Measurements from ENCODE around the gene ORAI2. TPM values are rescaled to one million over a fixed set of nuclear protein-coding genes. Genes with fewer than 3 reads are reported as not detected.

The ORAI2 gene
- total and polyA plus RNA-seq, 2 donors: 11.6 to 13.6 TPM

DNA sequence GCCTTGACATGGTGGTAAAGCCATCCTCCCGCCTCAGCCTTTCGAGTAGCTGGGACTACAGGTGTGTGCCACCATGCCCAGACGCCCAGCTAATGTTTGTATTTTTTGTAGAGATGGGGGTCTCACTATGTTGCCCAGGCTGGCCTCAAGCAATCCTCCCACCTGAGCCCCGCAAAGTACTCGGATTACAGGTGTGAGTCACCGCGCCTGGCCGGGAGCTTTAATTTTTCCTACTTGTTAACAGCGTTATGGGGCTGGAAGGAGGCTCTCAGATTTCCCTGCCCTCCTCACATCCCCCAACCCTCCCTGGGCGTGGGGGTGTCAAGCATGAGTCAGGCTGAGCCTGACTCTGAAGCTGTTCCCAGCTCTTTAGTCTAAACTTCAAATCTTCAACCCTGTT is 23.0 kb downstream of the ORAI2 start:
- Histone ChIP-seq H3K4me1 (ENCODE audit: control insufficient read depth in 2 of 2, insufficient read depth in 2 of 2, low read length in 2 of 2) (peaks cover 0 to 3% of the 10 kb centered on the region in 2 donors), H3K36me3 (ENCODE audit: control insufficient read depth in 2 of 2, insufficient read depth in 2 of 2, low read length in 1 of 2) (peaks cover 38 to 44% of the 10 kb centered on the region in 2 donors), H3K27me3 (ENCODE audit: control insufficient read depth in 2 of 2, insufficient read depth in 1 of 2, low read length in 1 of 2) (no peaks in the 10 kb centered on the region), H3K9me3 (ENCODE audit: control insufficient read depth in 2 of 2, insufficient read depth in 1 of 2, low read length in 1 of 2) (no peaks in the 10 kb centered on the region), H3K4me3 (ENCODE audit: low read length in 2 of 2) (no peak overlapping the region), H3K27ac (ENCODE audit: low read depth in 1 of 2, low read length in 1 of 2) (no peak overlapping the region)
- WGBS: 94% methylated on average over 10 of the region's 10 CpGs
- DNase-seq (ENCODE audit: low read depth in 6 of 9, low spot score in 9 of 9): no peak

DNA sequence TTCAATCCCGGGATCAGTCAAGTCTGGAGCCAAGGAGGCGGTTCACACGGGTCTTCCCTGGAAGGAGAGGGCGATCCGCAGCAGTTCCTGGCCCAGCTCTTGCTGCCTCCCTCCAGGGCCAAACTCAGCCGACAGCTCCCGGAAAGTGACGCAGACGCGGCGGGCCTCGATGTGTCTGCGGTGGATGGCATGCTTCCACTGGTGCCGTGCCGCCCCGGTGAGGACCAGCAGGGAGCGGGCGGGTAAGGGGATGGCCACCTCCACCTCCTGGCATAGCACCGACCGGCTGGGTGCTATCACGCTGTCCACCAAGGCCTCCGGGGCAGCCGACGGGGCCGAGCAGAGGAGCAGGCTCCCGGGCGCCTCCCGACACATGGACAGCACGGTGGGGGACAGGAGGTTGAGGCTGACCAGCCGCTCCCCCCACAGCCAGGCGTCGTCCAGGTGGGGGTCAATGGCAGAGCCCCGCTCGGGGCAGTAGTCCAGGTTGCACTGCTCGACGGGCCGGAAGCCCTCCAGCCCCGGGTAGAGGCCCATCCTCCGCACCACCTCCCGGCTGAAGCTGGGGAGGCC is 24.1 kb downstream of the ORAI2 start:
- H3K4me3 ChIP-seq (ENCODE audit: low read length in 2 of 2): no peak overlapping the region
- H3K9me3 ChIP-seq (ENCODE audit: control insufficient read depth in 2 of 2, insufficient read depth in 1 of 2, low read length in 1 of 2): no peaks in the 10 kb centered on the region
- no peaks in the 10 kb centered on the region for H3K27me3 ChIP-seq (ENCODE audit: control insufficient read depth in 2 of 2, insufficient read depth in 1 of 2, low read length in 1 of 2)
- no peak for DNase-seq (ENCODE audit: low read depth in 6 of 9, low spot score in 9 of 9)
- peaks cover 38 to 44% of the 10 kb centered on the region in 2 donors for H3K36me3 ChIP-seq (ENCODE audit: control insufficient read depth in 2 of 2, insufficient read depth in 2 of 2, low read length in 1 of 2)
- no peak overlapping the region for H3K27ac ChIP-seq (ENCODE audit: low read depth in 1 of 2, low read length in 1 of 2)
- no peaks in the 10 kb centered on the region for H3K4me1 ChIP-seq (ENCODE audit: control insufficient read depth in 2 of 2, insufficient read depth in 2 of 2, low read length in 2 of 2)
- 98% methylated on average over 40 of the region's 40 CpGs for WGBS

DNA sequence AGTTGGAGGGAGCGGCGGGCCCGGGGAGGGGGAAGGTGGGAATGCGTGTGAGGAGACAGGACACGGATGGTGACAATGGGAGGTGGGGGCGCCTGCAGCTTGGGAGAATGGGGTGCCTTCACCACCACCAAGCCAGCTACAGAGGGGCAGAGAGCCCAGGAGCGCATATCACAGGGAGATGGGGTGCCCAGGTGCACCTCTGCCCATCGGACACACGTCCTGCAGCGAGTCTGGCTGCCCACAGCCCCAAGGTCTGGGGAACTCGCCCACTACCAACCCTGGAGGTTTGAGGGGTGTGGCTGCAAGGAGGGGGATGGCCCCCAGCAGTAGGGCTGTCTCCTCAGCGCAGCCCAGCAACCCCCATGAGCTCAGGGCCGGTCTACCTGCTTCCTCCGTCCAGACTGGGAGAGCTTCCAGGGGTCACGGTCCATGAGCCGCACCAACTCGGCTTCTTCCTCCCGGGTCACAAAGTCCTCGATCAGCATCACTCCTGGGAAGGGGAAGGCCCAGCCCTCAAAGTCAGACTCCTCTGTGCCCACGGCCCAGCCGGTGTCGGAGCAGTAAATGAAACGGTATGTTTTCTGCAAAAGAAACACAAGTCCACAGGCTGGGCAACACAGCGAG is 26.0 kb downstream of the ORAI2 start:
- WGBS: 98% methylated on average over 24 of the region's 24 CpGs
- DNase-seq (ENCODE audit: low read depth in 6 of 9, low spot score in 9 of 9): no peak
- H3K27me3 ChIP-seq (ENCODE audit: control insufficient read depth in 2 of 2, insufficient read depth in 1 of 2, low read length in 1 of 2): no peaks in the 10 kb centered on the region
- H3K36me3 ChIP-seq (ENCODE audit: control insufficient read depth in 2 of 2, insufficient read depth in 2 of 2, low read length in 1 of 2): peaks cover 38 to 44% of the 10 kb centered on the region in 2 donors
- H3K4me3 ChIP-seq (ENCODE audit: low read length in 2 of 2): no peak overlapping the region
- H3K27ac ChIP-seq (ENCODE audit: low read depth in 1 of 2, low read length in 1 of 2): no peak overlapping the region
- no peaks in the 10 kb centered on the region for H3K9me3 ChIP-seq (ENCODE audit: control insufficient read depth in 2 of 2, insufficient read depth in 1 of 2, low read length in 1 of 2)
- peaks cover 4 to 7% of the 10 kb centered on the region in 2 donors for H3K4me1 ChIP-seq (ENCODE audit: control insufficient read depth in 2 of 2, insufficient read depth in 2 of 2, low read length in 2 of 2)

DNA sequence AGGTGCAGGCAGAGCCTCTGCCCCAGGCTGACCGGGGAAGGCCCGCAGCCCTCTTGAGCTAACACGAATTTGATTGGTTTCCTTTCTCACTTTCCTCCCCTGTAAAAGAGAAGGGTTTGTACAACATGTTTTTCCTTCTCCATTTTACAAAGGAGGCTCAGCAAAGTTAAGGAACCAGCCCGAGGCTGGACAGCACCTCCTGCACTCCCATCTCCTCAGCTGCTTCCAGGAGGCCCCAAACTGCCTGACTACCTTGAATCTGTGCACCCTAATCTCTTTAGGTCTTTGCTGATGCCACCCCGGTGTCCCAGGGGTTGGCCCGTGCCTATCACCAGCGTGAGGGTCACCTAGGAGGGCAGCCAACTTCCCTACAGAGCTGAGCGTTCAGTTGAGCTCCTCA is 27.1 kb downstream of the ORAI2 start:
- peaks cover 33 to 40% of the 10 kb centered on the region in 2 donors for H3K36me3 ChIP-seq (ENCODE audit: control insufficient read depth in 2 of 2, insufficient read depth in 2 of 2, low read length in 1 of 2)
- no peak overlapping the region for H3K27ac ChIP-seq (ENCODE audit: low read depth in 1 of 2, low read length in 1 of 2)
- H3K27me3 ChIP-seq (ENCODE audit: control insufficient read depth in 2 of 2, insufficient read depth in 1 of 2, low read length in 1 of 2): no peaks in the 10 kb centered on the region
- peaks cover 4 to 11% of the 10 kb centered on the region in 2 donors for H3K4me1 ChIP-seq (ENCODE audit: control insufficient read depth in 2 of 2, insufficient read depth in 2 of 2, low read length in 2 of 2)
- DNase-seq (ENCODE audit: low read depth in 6 of 9, low spot score in 9 of 9): no peak
- WGBS: 94% methylated on average over 8 of the region's 8 CpGs
- H3K9me3 ChIP-seq (ENCODE audit: control insufficient read depth in 2 of 2, insufficient read depth in 1 of 2, low read length in 1 of 2): no peaks in the 10 kb centered on the region
- no peak overlapping the region for H3K4me3 ChIP-seq (ENCODE audit: low read length in 2 of 2)

DNA sequence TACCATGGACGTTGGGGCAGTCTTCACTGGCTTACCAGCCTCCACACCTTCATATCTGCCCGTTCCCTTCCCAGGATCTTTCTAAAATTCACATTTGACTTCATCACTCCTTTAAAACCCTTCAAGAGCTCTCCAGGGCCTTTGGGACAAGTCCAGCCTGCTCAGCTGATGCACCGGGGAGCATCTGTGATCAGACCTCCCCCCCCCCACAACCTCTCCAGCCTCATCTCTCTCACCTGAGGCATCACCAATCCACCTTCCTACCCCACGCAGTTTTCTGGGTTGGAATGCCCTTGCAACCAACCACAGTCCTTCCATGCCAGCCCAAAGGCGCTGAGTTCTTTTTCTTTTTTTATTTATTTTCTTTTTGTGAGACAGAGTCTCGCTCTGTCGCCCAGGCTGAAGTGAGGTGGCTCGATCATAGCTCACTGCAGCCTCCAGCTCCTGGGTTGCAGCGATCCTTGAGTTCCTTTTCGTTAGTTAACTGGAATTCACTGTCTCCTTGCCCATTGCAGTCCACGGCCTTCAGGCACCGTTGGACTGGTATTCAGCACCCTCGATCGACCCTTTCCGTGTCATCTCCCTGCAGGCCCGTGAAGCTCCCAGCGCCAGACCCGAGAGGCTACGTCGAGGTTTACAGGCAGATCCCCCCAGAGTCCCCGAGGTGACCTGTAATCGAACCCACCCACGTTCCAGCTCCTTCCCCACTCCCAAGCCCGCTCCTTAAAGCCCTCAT is 30.6 kb downstream of the ORAI2 start:
- Histone ChIP-seq H3K27ac (ENCODE audit: low read depth in 1 of 2, low read length in 1 of 2) (peak overlapping the region in 1 of 2 donors; percentile 63), H3K4me1 (ENCODE audit: control insufficient read depth in 2 of 2, insufficient read depth in 2 of 2, low read length in 2 of 2) (peaks cover 9 to 17% of the 10 kb centered on the region in 2 donors), H3K4me3 (ENCODE audit: low read length in 2 of 2) (peak overlapping the region; percentile 83 to 100), H3K36me3 (ENCODE audit: control insufficient read depth in 2 of 2, insufficient read depth in 2 of 2, low read length in 1 of 2) (peaks cover 15 to 23% of the 10 kb centered on the region in 2 donors), H3K27me3 (ENCODE audit: control insufficient read depth in 2 of 2, insufficient read depth in 1 of 2, low read length in 1 of 2) (no peaks in the 10 kb centered on the region), H3K9me3 (ENCODE audit: control insufficient read depth in 2 of 2, insufficient read depth in 1 of 2, low read length in 1 of 2) (no peaks in the 10 kb centered on the region)
- no peak for DNase-seq (ENCODE audit: low read depth in 6 of 9, low spot score in 9 of 9)
- WGBS: 22% methylated on average over 24 of the region's 24 CpGs

DNA sequence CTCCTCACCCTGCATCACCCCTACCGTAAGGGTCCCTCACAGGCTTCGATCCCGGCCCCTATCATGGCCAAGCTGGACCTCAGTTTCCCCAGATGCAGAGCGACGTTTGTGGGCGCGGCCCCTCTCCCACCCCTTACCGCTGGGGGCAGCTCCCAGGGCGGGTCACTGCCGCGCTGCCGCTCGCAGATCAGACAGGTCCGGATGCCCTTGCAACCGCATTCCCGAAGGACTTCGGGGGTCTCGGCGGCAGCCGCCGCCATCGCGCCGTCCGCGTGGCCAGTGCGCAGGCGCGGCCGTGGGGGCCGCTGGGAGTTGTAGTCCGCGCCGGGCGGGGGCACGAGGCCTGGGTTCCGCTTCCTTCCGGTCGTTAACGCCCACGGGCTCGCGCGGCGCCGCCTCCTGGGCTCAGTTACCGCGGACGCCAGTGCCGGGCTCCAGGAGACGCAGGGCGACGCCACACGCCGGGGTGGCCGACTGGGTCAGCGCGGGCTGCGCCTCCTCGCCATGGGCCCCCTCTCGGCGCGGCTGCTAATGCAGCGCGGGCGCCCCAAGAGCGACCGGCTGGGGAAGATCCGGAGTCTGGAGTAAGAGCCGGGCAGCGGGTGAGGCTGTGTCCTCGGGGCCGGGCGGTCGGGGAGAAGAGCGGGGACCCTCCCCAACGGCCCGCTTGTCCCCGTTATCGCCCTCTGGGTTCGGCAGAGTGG is 31.4 kb downstream of the ORAI2 start, which contains the start of the genes ALKBH4 and LRWD1:
TSS of gene ALKBH4 (minus strand) at position 287 of the 704 bp plus-strand sequence. CDS start at position 260, 27 bp downstream.
TSS of gene LRWD1 (plus strand) at position 408 of the 704 bp plus-strand sequence. CDS start at position 505, 97 bp downstream.
- Histone ChIP-seq H3K36me3 (ENCODE audit: control insufficient read depth in 2 of 2, insufficient read depth in 2 of 2, low read length in 1 of 2) (peaks cover 8 to 22% of the 10 kb centered on the region in 2 donors), H3K9me3 (ENCODE audit: control insufficient read depth in 2 of 2, insufficient read depth in 1 of 2, low read length in 1 of 2) (no peaks in the 10 kb centered on the region), H3K4me3 (ENCODE audit: low read length in 2 of 2) (peak within 1 kb of the TSS; percentile 83 to 100), H3K27ac (ENCODE audit: low read depth in 1 of 2, low read length in 1 of 2) (peak within 1 kb of the TSS in 1 of 2 donors; percentile 63), H3K27me3 (ENCODE audit: control insufficient read depth in 2 of 2, insufficient read depth in 1 of 2, low read length in 1 of 2) (no peaks in the 10 kb centered on the region), H3K4me1 (ENCODE audit: control insufficient read depth in 2 of 2, insufficient read depth in 2 of 2, low read length in 2 of 2) (peaks cover 9 to 17% of the 10 kb centered on the region in 2 donors)
- WGBS: under 1% methylated on average over 81 of the region's 81 CpGs
- DNase-seq (ENCODE audit: low read depth in 6 of 9, low spot score in 9 of 9): peak; percentile 64 to 93 (median 85)

DNA sequence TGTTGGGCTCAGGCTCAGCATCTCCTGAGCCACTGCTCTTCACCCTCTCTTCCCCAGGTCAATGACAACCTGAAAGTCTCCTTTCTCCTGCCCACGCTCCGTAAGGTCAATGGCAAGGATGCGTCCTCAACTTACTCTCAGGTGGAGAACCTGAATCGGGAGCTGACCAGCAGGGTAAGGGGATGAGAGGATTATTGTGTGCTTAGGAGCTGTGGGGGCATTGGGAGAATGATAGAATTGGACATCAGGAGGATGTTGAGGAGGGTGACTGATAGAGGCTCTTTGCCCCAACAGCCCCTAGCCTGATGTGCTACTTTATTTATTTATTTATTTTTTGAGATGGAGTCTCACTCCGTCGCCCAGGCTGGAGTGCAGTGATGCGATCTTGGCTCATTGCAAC is 32.7 kb downstream of the ORAI2 start:
- 98% methylated on average over 7 of the region's 7 CpGs for WGBS
- H3K27ac ChIP-seq (ENCODE audit: low read depth in 1 of 2, low read length in 1 of 2): no peak overlapping the region
- no peaks in the 10 kb centered on the region for H3K9me3 ChIP-seq (ENCODE audit: control insufficient read depth in 2 of 2, insufficient read depth in 1 of 2, low read length in 1 of 2)
- peak overlapping the region in 1 of 2 donors; percentile 100 for H3K4me3 ChIP-seq (ENCODE audit: low read length in 2 of 2)
- peaks cover 9 to 17% of the 10 kb centered on the region in 2 donors for H3K4me1 ChIP-seq (ENCODE audit: control insufficient read depth in 2 of 2, insufficient read depth in 2 of 2, low read length in 2 of 2)
- H3K36me3 ChIP-seq (ENCODE audit: control insufficient read depth in 2 of 2, insufficient read depth in 2 of 2, low read length in 1 of 2): peaks cover 16 to 25% of the 10 kb centered on the region in 2 donors
- H3K27me3 ChIP-seq (ENCODE audit: control insufficient read depth in 2 of 2, insufficient read depth in 1 of 2, low read length in 1 of 2): no peaks in the 10 kb centered on the region
- DNase-seq (ENCODE audit: low read depth in 6 of 9, low spot score in 9 of 9): no peak

DNA sequence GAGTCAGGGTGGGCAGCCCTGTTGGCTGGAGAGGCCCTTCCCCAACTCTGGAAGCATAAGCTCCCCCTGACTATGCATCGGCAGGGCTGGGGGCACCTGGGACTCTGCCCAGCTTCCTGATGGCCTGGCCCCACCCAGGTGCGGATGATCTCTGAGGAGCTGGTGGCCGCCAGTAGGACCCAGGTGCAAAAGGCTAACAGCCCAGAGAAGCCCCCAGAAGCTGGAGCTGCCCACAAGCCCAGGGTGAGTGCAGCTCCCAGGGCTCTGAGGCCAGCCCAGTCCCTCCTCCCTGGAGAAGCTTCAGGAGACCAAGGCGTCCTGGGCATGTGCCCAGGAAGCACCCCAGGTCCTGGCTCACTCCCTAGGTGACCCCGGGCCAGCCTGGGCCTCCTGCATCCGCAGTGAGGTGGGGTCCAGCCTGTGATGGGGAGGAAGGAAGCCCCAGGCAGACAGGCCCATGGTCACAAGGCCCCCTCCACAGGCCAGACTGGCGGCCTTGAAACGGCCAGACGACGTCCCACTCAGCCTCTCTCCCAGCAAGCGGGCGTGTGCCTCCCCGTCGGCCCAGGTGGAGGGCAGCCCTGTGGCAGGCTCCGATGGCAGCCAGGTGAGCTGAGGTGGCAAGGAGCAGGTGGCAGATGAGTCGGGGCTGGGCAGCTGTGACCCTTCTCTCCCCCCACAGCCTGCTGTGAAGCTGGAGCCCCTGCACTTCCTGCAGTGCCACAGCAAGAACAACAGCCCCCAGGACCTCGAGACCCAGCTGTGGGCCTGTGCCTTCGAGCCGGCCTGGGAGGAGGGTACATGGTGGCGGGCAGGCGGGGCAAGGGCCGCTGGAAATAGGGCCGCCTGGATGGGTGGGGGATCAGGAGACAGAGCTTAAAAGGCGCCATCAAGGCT is 34.5 kb downstream of the ORAI2 start:
- no peak overlapping the region for H3K27ac ChIP-seq (ENCODE audit: low read depth in 1 of 2, low read length in 1 of 2)
- peaks cover 9 to 17% of the 10 kb centered on the region in 2 donors for H3K4me1 ChIP-seq (ENCODE audit: control insufficient read depth in 2 of 2, insufficient read depth in 2 of 2, low read length in 2 of 2)
- no peak overlapping the region for H3K4me3 ChIP-seq (ENCODE audit: low read length in 2 of 2)
- no peak for DNase-seq (ENCODE audit: low read depth in 6 of 9, low spot score in 9 of 9)
- H3K27me3 ChIP-seq (ENCODE audit: control insufficient read depth in 2 of 2, insufficient read depth in 1 of 2, low read length in 1 of 2): no peaks in the 10 kb centered on the region
- H3K36me3 ChIP-seq (ENCODE audit: control insufficient read depth in 2 of 2, insufficient read depth in 2 of 2, low read length in 1 of 2): peaks cover 31 to 37% of the 10 kb centered on the region in 2 donors
- 97% methylated on average over 24 of the region's 24 CpGs for WGBS
- H3K9me3 ChIP-seq (ENCODE audit: control insufficient read depth in 2 of 2, insufficient read depth in 1 of 2, low read length in 1 of 2): no peaks in the 10 kb centered on the region
